Raji (cell line): ENCODE measurements around the gene HKDC1.

Source experiments
- POLR2A ChIP-seq: IDR thresholded peaks from 2 replicates; pipeline ENCODE4 v1.6.1; 2011; ENCODE audit warnings: low read depth, low read length, control low read depth; ENCODE audit not compliant: insufficient read depth

The HKDC1 gene

GRCh38 chr10:69220041-69220451, at the start of gene HKDC1:
TSS of gene HKDC1 (plus strand) at chr10:69220332. CDS start at chr10:69220436, 104 bp downstream.
- TF ChIP-seq POLR2A: no peak

GRCh38 chr10:69172241-69172982, 47.7 kb upstream of the HKDC1 start:
- no peak for TF ChIP-seq POLR2A

GRCh38 chr10:69176823-69177222, 43.3 kb upstream of the HKDC1 start:
- no peak for TF ChIP-seq POLR2A

- no peak for TF ChIP-seq POLR2A
Observed at GRCh38 chr10:69179089-69179742, 40.9 kb upstream of the HKDC1 start.

GRCh38 chr10:69179743-69180524, 40.2 kb upstream of the HKDC1 start, which contains the start of gene SUPV3L1:
TSS of gene SUPV3L1 (plus strand) at chr10:69180234. CDS start at chr10:69180292, 58 bp downstream.
- peak; percentile 90 for TF ChIP-seq POLR2A

GRCh38 chr10:69180525-69181204, 39.5 kb upstream of the HKDC1 start:
- no peak for TF ChIP-seq POLR2A

- no peak for TF ChIP-seq POLR2A
Observed at GRCh38 chr10:69181433-69181832, 38.7 kb upstream of the HKDC1 start.

- no peak for TF ChIP-seq POLR2A
Observed at GRCh38 chr10:69182005-69182404, 38.1 kb upstream of the HKDC1 start.

- no peak for TF ChIP-seq POLR2A
Observed at GRCh38 chr10:69186524-69186923, 33.6 kb upstream of the HKDC1 start.

GRCh38 chr10:69201045-69201444, 19.1 kb upstream of the HKDC1 start:
- TF ChIP-seq POLR2A: no peak

- TF ChIP-seq POLR2A: no peak
Observed at GRCh38 chr10:69202332-69202731, 17.8 kb upstream of the HKDC1 start.

GRCh38 chr10:69208761-69209160, 11.4 kb upstream of the HKDC1 start:
- TF ChIP-seq POLR2A: no peak

- TF ChIP-seq POLR2A: no peak
Observed at GRCh38 chr10:69209787-69210484, 10.2 kb upstream of the HKDC1 start.

- no peak for TF ChIP-seq POLR2A
Observed at GRCh38 chr10:69211104-69211503, 9.0 kb upstream of the HKDC1 start.
